ENCODE results near the gene STRBP. TPM values are rescaled to one million over a fixed set of nuclear protein-coding genes. Genes with fewer than 3 reads are reported as not detected.

The STRBP gene
- total RNA-seq, 1 donor from 2014 or later, result 45.4 TPM

GRCh38 chr9:123162360-123162759 lies 106.0 kb downstream of the STRBP start:
- Mint-ChIP-seq H3K27me3 (ENCODE audit: unreplicated experiment) (no peaks in the 10 kb centered on the region), H3K9me3 (ENCODE audit: unreplicated experiment) (no peaks in the 10 kb centered on the region), H3K27ac (ENCODE audit: unreplicated experiment) (peak overlapping the region; percentile 96), H3K4me3 (ENCODE audit: unreplicated experiment) (no peak overlapping the region), H3K36me3 (ENCODE audit: low read depth, unreplicated experiment) (no peaks in the 10 kb centered on the region), H3K4me1 (ENCODE audit: unreplicated experiment) (peaks cover 32% of the 10 kb centered on the region)
- DNase-seq (ENCODE audit: low spot score), result no peak
- TF ChIP-seq CTCF (IDR thresholded peaks at IDR 0.05; ENCODE audit: unreplicated experiment), result no peak

GRCh38 chr9:123157221-123157620 lies 111.2 kb downstream of the STRBP start:
- no peaks in the 10 kb centered on the region for H3K36me3 Mint-ChIP-seq (ENCODE audit: low read depth, unreplicated experiment)
- no peak overlapping the region for H3K4me3 Mint-ChIP-seq (ENCODE audit: unreplicated experiment)
- H3K4me1 Mint-ChIP-seq (ENCODE audit: unreplicated experiment), result peaks cover 4% of the 10 kb centered on the region
- no peak for DNase-seq (ENCODE audit: low spot score)
- H3K27me3 Mint-ChIP-seq (ENCODE audit: unreplicated experiment), result no peaks in the 10 kb centered on the region
- H3K9me3 Mint-ChIP-seq (ENCODE audit: unreplicated experiment), result no peaks in the 10 kb centered on the region
- no peak for TF ChIP-seq CTCF (IDR thresholded peaks at IDR 0.05; ENCODE audit: unreplicated experiment)
- no peak overlapping the region for H3K27ac Mint-ChIP-seq (ENCODE audit: unreplicated experiment)

- H3K4me3 Mint-ChIP-seq (ENCODE audit: unreplicated experiment), result no peak overlapping the region
- no peaks in the 10 kb centered on the region for H3K9me3 Mint-ChIP-seq (ENCODE audit: unreplicated experiment)
- no peak for TF ChIP-seq CTCF (IDR thresholded peaks at IDR 0.05; ENCODE audit: unreplicated experiment)
- no peaks in the 10 kb centered on the region for H3K27me3 Mint-ChIP-seq (ENCODE audit: unreplicated experiment)
- peaks cover 2% of the 10 kb centered on the region for H3K36me3 Mint-ChIP-seq (ENCODE audit: low read depth, unreplicated experiment)
- H3K27ac Mint-ChIP-seq (ENCODE audit: unreplicated experiment), result no peak overlapping the region
- no peak for DNase-seq (ENCODE audit: low spot score)
- no peaks in the 10 kb centered on the region for H3K4me1 Mint-ChIP-seq (ENCODE audit: unreplicated experiment)
These were observed 117.5 kb downstream of the STRBP start for GRCh38 chr9:123150708-123151503.

- Mint-ChIP-seq H3K4me3 (ENCODE audit: unreplicated experiment) (no peak overlapping the region), H3K4me1 (ENCODE audit: unreplicated experiment) (no peaks in the 10 kb centered on the region), H3K27ac (ENCODE audit: unreplicated experiment) (no peak overlapping the region), H3K27me3 (ENCODE audit: unreplicated experiment) (no peaks in the 10 kb centered on the region), H3K9me3 (ENCODE audit: unreplicated experiment) (no peaks in the 10 kb centered on the region), H3K36me3 (ENCODE audit: low read depth, unreplicated experiment) (peaks cover 9% of the 10 kb centered on the region)
- DNase-seq (ENCODE audit: low spot score), result no peak
- TF ChIP-seq CTCF (IDR thresholded peaks at IDR 0.05; ENCODE audit: unreplicated experiment), result no peak
These were observed 119.3 kb downstream of the STRBP start for GRCh38 chr9:123149067-123149466.

GRCh38 chr9:123138163-123138562 lies 130.2 kb downstream of the STRBP start:
- H3K27me3 Mint-ChIP-seq (ENCODE audit: unreplicated experiment), result no peaks in the 10 kb centered on the region
- peaks cover 4% of the 10 kb centered on the region for H3K4me1 Mint-ChIP-seq (ENCODE audit: unreplicated experiment)
- H3K27ac Mint-ChIP-seq (ENCODE audit: unreplicated experiment), result no peak overlapping the region
- DNase-seq (ENCODE audit: low spot score), result no peak
- TF ChIP-seq CTCF (IDR thresholded peaks at IDR 0.05; ENCODE audit: unreplicated experiment), result no peak
- no peak overlapping the region for H3K4me3 Mint-ChIP-seq (ENCODE audit: unreplicated experiment)
- H3K36me3 Mint-ChIP-seq (ENCODE audit: low read depth, unreplicated experiment), result peaks cover 6% of the 10 kb centered on the region
- H3K9me3 Mint-ChIP-seq (ENCODE audit: unreplicated experiment), result no peaks in the 10 kb centered on the region
